KOPT-K1 (cell line): Measurements from ENCODE around the gene POR.
"Not testable (repeated sequence)": the region's sequence is repeated elsewhere in the genome, so short reads cannot be mapped to it uniquely, and the experiment has no call there.

Source experiments
- H3K27ac ChIP-seq: fragments of 200-600 bp; sonication (generic); 2 replicates; pipeline ENCODE4 v1.5.1; 2016; ENCODE audit warnings: antibody characterized with exemption, mild to moderate bottlenecking, low read depth, low read length; ENCODE audit not compliant: poor library complexity, severe bottlenecking
- H3K36me3 ChIP-seq: fragments of 200-600 bp; sonication (generic); 2 replicates; pipeline ENCODE4 v1.5.1; 2017; ENCODE audit warnings: antibody characterized with exemption, mild to moderate bottlenecking, low read length, moderate library complexity; ENCODE audit not compliant: insufficient read depth
- H3K9me3 ChIP-seq: fragments of 200-600 bp; sonication (generic); 2 replicates; pipeline ENCODE4 v1.5.1; 2017; ENCODE audit warnings: antibody characterized with exemption, low read length, mild to moderate bottlenecking; ENCODE audit not compliant: insufficient read depth, poor library complexity, severe bottlenecking

Gene POR

GRCh38 chr7:75992083-75992755 lies 77.3 kb downstream of the POR start:
- Histone ChIP-seq H3K27ac (no peak overlapping the region), H3K36me3 (peaks cover 20% of the 10 kb centered on the region; the same call in 1 of the 2 replicates), H3K9me3 (no peaks in the 10 kb centered on the region)

GRCh38 chr7:75993689-75994387 lies 78.9 kb downstream of the POR start:
- peak overlapping the region; percentile 55 for H3K27ac ChIP-seq
- 0 out of 2 replicates have a peak, but pooled peaks cover 16% of the 10 kb centered on the region for H3K36me3 ChIP-seq
- H3K9me3 ChIP-seq, result no peaks in the 10 kb centered on the region

- Histone ChIP-seq H3K36me3 (0 out of 2 replicates have a peak, but pooled peaks cover 16% of the 10 kb centered on the region), H3K27ac (peak within 1 kb of the TSS; percentile 55), H3K9me3 (no peaks in the 10 kb centered on the region)
Measured at GRCh38 chr7:75994388-75995051, 79.6 kb downstream of the POR start, which contains the start of gene TMEM120A. TSS of gene TMEM120A (minus strand) at chr7:75994595. CDS start at chr7:75994570, 25 bp downstream.

GRCh38 chr7:75995052-75995471 lies 80.1 kb downstream of the POR start:
- Histone ChIP-seq H3K36me3 (peaks cover 16% of the 10 kb centered on the region; the same call in 1 of the 2 replicates), H3K9me3 (no peaks in the 10 kb centered on the region), H3K27ac (peak overlapping the region; percentile 55)

- H3K27ac ChIP-seq, result no peak overlapping the region
- H3K9me3 ChIP-seq, result no peaks in the 10 kb centered on the region
Measured at GRCh38 chr7:75995996-75996395, 81.0 kb downstream of the POR start.

GRCh38 chr7:75996476-75996875 lies 81.5 kb downstream of the POR start:
- Histone ChIP-seq H3K9me3 (no peaks in the 10 kb centered on the region), H3K27ac (no peak overlapping the region), H3K36me3 (peaks cover 29% of the 10 kb centered on the region; the same call in 1 of the 2 replicates)

More at GRCh38 chr7:75995996-75996395, 81.0 kb downstream of the POR start:
- H3K36me3 ChIP-seq, result peaks cover 25% of the 10 kb centered on the region; the same call in 1 of the 2 replicates

- Histone ChIP-seq H3K9me3 (no peaks in the 10 kb centered on the region), H3K36me3 (peaks cover 42% of the 10 kb centered on the region), H3K27ac (no peak overlapping the region)
Measured at GRCh38 chr7:75998038-75998437, 83.1 kb downstream of the POR start.

- H3K27ac ChIP-seq, result no peak overlapping the region
- peaks cover 54% of the 10 kb centered on the region for H3K36me3 ChIP-seq
- H3K9me3 ChIP-seq, result no peaks in the 10 kb centered on the region
Measured at GRCh38 chr7:76000566-76000965, 85.6 kb downstream of the POR start.

- Histone ChIP-seq H3K9me3 (no peaks in the 10 kb centered on the region), H3K27ac (no peak overlapping the region), H3K36me3 (peaks cover 42% of the 10 kb centered on the region)
Measured at GRCh38 chr7:76002139-76002538, 87.2 kb downstream of the POR start.

- Histone ChIP-seq H3K36me3 (peaks cover 42% of the 10 kb centered on the region), H3K9me3 (no peaks in the 10 kb centered on the region)
Measured at GRCh38 chr7:76002822-76003221, 87.9 kb downstream of the POR start.

GRCh38 chr7:76003351-76003750 lies 88.4 kb downstream of the POR start:
- Histone ChIP-seq H3K36me3 (peaks cover 42% of the 10 kb centered on the region), H3K27ac (no peak overlapping the region), H3K9me3 (no peaks in the 10 kb centered on the region)

More at GRCh38 chr7:76002822-76003221, 87.9 kb downstream of the POR start:
- H3K27ac ChIP-seq, result no peak overlapping the region

GRCh38 chr7:76005004-76005403 lies 90.0 kb downstream of the POR start:
- H3K36me3 ChIP-seq, result peaks cover 42% of the 10 kb centered on the region
- not testable (repeated sequence) for H3K9me3 ChIP-seq, H3K27ac ChIP-seq

- Histone ChIP-seq H3K36me3 (peaks cover 25% of the 10 kb centered on the region), H3K27ac (no peak overlapping the region), H3K9me3 (no peaks in the 10 kb centered on the region)
Measured at GRCh38 chr7:76008156-76008687, 93.3 kb downstream of the POR start.

GRCh38 chr7:76009672-76010600 lies 95.0 kb downstream of the POR start:
- Histone ChIP-seq H3K27ac (no peak overlapping the region), H3K36me3 (peaks cover 21% of the 10 kb centered on the region), H3K9me3 (no peaks in the 10 kb centered on the region)
